Effector CD8-positive, alpha-beta T cell (primary cell): ENCODE data around the gene KRT81.
"Not testable (repeated sequence)": the region's sequence is repeated elsewhere in the genome, so short reads cannot be mapped to it uniquely, and the experiment has no call there.

ENCODE experiments used
- DNase-seq: peaks from one replicate; lab custom pipeline; 2025; lab: John Stamatoyannopoulos, UW

The KRT81 gene

DNA sequence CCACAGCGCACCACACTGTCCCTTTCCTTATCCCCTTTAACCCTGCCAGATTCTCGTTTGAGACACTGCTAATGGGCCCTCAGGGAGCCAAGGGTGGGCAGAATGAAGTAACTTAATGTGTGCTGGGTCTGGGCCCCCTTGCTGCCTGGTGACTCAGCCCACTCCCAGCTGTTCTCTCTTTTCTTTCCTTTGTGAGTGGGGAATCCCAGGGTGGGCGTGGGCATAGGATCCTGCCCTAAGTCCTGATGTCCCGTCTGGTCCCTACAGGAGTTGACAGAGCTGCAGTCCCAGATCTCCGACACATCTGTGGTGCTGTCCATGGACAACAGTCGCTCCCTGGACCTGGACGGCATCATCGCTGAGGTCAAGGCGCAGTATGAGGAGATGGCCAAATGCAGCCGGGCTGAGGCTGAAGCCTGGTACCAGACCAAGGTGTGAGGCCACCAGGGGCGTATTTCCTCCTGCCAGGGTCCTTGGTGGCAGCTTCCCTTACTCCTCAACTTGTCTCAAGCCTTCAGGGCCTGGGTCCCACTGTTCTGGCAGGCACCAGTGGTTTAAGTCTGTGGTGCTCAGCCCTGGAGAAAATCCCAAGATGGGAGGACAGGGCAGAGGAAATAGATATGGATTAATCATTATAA lies 50.0 kb downstream of the KRT81 start:
- no peak for DNase-seq

DNA sequence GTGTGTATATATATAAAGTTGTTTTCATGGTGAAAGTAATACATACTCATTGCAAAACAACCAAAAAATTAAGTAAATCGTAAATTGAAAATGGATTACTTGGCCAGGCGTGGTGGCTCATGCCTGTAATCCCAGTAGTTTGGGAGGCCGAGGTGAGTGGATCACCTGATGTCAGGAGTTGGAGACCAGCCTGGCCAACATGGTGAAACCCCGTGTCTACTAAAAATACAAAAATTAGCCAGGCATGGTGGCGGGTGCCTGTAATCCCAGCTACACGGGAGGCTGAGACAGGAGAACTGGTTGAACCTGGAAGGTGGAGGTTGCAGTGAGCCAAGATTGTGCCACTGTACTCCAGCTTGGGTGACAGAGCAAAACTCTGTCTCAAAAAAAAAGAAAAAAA lies 51.1 kb downstream of the KRT81 start:
- not testable (repeated sequence) for DNase-seq

- DNase-seq: no peak
These were observed 51.6 kb downstream of the KRT81 start for GRCh38 chr12:52239767-52240166.

DNA sequence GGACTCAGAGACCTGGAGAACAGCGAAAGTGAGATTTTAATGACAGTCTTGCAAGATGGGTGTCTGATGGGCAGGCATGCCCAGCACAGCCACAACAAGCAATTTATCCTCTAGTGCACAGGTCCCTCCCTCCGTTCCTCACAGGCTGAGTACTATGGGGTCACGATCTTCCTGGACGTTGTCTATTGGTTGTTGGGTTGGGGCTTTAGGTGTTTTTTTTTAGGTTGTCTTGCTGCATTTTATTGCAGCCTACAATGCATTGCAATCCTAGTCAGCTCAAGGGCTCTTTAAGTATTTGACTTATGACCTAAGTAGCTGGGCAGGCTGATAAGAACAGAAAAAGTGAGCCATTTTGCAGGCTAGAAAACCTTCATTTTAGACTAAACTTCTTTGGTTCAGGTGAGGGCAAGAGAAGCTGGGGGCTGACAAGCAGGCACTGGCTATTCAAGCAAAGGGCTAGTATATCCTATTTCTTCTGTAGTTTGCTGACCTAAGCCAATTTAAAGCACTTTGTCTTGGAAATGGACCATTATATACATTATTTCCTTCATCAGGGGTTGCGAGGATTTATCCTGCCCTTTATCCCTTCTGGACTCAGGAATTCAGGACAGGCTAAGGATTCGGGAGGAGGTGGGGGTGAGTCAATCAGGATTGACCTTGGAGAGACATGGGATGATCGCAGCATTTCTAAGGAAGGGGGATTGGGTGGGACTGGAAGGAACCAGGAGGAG lies 52.3 kb downstream of the KRT81 start:
- DNase-seq: no peak

GRCh38 chr12:52238207-52238840 lies 53.0 kb downstream of the KRT81 start:
- DNase-seq: no peak

DNA sequence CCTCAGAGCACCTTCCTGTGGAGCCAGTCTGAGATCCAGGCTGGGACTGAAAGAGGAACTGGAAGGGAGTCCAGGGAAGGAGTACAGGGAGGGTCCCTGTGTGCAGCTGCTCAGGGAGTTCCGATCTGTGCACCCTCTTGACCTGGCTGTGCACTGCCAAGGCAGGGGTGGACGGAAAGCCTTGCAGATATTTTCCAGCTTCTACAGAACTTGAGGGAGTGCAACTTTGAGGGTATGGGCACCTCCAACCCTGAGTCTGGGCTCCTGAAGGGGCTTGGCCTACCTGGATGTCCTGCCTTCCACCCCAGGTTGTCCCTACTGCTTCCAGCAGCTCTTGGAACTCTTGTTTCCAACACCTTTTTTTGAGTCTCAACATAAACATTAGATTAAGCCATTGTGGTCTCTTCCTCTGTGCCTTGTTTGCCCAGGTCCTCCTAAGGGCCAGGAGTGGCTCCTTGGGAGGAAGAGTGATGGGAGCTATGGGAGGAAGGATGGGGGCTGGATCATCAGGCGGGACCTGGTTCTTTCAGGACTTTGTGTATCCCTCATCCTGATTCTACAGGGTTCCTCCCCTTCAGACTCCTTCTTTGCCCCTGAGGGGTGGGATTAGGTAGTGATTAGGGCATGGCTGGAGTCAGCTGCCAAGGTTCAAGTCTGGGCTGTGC lies 54.8 kb downstream of the KRT81 start:
- no peak for DNase-seq
